GM21423 (cell line): Measurements from ENCODE around the gene MOXD1.

ENCODE experiments used
- ATAC-seq: cut with Tn5 transposase; IDR thresholded peaks from one replicate; pipeline ENCODE4 v1.9.1; 2021; ENCODE audit warnings: mild to moderate bottlenecking, moderate library complexity; ENCODE audit not compliant: unreplicated experiment

MOXD1 gene

GRCh38 chr6:132400883-132401617 is at the start of gene MOXD1:
Gene MOXD1 (minus strand): TSS chr6:132401475. CDS start chr6:132401426, 49 bp downstream.
- peak; percentile 50 for ATAC-seq

GRCh38 chr6:132446855-132447241 is 45.6 kb upstream of the MOXD1 start:
- ATAC-seq: no peak

GRCh38 chr6:132446141-132446854 is 45.0 kb upstream of the MOXD1 start:
- no peak for ATAC-seq

- ATAC-seq: no peak
Measured at GRCh38 chr6:132445201-132445951, 44.1 kb upstream of the MOXD1 start.

- ATAC-seq: no peak
Measured at GRCh38 chr6:132443206-132443605, 41.9 kb upstream of the MOXD1 start.

- ATAC-seq: no peak
Measured at GRCh38 chr6:132430110-132430509, 28.8 kb upstream of the MOXD1 start.

- ATAC-seq: no peak
Measured at GRCh38 chr6:132425176-132425575, 23.9 kb upstream of the MOXD1 start.

GRCh38 chr6:132423839-132424238 is 22.6 kb upstream of the MOXD1 start:
- ATAC-seq: no peak

- no peak for ATAC-seq
Measured at GRCh38 chr6:132418235-132418965, 17.1 kb upstream of the MOXD1 start.

- ATAC-seq: no peak
Measured at GRCh38 chr6:132414761-132415160, 13.5 kb upstream of the MOXD1 start.

- ATAC-seq: no peak
Measured at GRCh38 chr6:132414322-132414721, 13.0 kb upstream of the MOXD1 start.

GRCh38 chr6:132413499-132413802 is 12.2 kb upstream of the MOXD1 start:
- ATAC-seq: no peak

GRCh38 chr6:132412656-132413498 is 11.6 kb upstream of the MOXD1 start:
- no peak for ATAC-seq

GRCh38 chr6:132411296-132411695 is 10.0 kb upstream of the MOXD1 start:
- no peak for ATAC-seq

GRCh38 chr6:132410830-132411229 is 9.6 kb upstream of the MOXD1 start:
- no peak for ATAC-seq

GRCh38 chr6:132405143-132405915 is 4.1 kb upstream of the MOXD1 start:
- ATAC-seq: peak; percentile 62

- ATAC-seq: no peak
Measured at GRCh38 chr6:132404736-132405135, 3.5 kb upstream of the MOXD1 start.

GRCh38 chr6:132404330-132404729 is 3.1 kb upstream of the MOXD1 start:
- ATAC-seq: no peak

- no peak for ATAC-seq
Measured at GRCh38 chr6:132401618-132402285, 477 bp upstream of the MOXD1 start.
